Measurements from ENCODE around the gene CD40.
"Not testable (repeated sequence)": the region's sequence is repeated elsewhere in the genome, so short reads cannot be mapped to it uniquely, and the experiment has no call there.

The CD40 gene

DNA sequence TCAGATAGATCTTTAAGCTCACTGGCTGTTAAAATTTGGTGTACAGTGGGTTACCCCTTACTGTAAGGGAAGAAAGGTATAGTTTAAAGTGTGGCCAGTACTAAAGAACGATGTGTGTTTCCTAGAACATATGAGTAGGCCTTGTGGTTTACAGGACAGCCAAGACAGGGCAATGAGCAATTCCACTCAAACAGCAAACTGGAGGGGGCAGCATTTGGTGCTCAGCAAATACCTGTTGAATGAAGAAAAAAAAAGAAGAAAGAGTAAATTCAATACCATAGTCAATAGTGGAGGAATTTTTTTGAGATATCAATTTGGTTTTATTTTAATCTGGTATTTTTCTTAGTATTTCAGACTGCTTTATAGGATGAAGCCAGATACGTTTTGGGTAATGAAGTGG, 24.6 kb upstream of the CD40 start:
- DNase-seq (ENCODE audit: low spot score), result no peak

DNA sequence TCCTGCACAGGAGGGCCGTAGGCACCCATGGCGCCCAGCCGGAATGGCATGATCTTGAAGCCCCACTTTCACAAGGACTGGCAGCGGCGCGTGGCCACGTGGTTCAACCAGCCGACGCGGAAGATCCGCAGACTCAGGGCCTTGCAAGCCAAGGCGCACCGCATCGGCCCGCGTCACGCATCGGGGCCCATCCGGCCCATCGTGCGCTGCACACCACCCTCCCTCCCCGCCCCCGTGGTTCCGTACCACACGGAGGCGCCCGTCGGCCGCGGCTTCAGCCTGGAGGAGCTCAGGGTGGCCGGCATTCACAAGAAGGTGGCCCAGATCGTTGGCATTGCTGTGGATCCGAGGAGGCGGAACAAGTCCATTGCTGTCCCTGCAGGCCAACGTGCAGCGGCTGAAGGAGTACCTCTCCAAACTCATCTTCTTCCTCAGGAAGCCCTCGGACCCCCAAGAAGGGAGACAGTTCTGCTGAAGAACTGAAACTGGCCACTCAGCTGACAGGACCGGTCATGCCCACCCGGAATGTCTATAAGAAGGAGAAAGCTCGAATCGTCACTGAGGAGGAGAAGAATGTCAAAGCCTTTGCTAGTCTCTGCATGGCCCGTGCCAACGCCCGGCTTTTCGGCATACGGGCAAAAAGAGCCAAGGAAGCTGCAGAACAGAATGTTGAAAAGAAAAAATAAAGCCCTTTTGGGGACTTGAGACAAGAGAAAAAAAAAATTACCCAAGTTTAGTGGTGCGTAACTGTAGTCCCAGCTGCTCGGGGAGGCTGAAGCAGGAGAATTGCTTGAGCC, 18.4 kb upstream of the CD40 start:
- DNase-seq (ENCODE audit: low spot score), result peak; percentile 8

DNA sequence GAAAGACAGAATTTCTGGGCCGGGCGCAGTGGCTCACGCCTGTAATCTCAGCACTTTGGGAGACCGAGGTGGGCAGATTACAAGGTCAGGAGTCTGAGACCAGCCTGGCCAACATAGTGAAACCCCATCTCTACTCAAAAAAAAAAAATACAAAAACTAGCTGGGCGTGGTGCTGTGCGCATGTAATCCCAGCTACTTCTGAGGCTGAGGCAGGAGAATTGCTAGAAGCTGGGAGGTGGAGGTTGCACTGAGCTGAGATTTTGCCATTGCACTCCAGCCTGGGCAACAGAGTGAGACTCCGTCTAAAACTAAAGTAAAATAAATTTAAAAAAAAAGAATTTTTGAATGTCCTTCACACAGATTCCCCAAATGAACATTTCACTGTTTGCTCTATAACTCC, 17.7 kb upstream of the CD40 start:
- not testable (repeated sequence) for DNase-seq (ENCODE audit: low spot score)

DNA sequence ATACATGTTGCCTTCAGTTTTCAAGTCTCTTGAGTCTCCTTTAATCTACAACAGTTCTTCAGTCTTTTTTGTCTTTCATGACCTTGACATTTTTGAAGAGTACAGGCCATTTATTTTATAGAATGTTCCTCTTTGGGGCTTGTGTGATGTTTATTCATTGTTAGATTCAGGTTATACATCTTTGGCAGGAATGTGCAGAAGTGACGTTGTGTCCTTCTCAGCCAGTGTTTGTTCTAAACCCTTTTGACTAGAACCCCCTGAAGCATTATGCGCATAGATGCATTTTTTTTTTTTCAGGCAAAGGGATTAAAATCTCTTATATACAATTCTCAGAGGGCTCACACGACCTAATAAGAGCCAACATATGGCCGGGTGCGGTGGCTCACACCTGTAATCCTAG, 17.1 kb upstream of the CD40 start:
- no peak for DNase-seq (ENCODE audit: low spot score)

DNA sequence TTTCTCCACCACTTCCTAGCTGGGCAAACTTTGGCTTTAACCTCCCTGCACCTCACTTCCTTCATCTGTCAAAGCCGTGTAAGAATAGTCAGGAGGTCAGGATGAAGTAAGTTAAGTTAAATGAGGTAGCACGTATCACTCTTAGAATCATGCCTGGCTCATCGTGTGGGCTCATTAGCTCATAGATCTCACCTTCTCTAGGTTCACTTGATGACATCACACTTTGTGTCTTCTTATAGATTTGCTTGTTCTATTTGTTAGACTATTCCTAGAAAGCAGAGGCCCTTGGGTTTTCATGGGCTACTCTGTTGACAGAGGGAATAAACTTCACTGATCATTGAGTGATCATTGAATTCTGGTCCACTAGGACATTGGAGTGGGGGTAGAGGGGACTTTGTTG, 16.2 kb upstream of the CD40 start:
- no peak for DNase-seq (ENCODE audit: low spot score)

DNA sequence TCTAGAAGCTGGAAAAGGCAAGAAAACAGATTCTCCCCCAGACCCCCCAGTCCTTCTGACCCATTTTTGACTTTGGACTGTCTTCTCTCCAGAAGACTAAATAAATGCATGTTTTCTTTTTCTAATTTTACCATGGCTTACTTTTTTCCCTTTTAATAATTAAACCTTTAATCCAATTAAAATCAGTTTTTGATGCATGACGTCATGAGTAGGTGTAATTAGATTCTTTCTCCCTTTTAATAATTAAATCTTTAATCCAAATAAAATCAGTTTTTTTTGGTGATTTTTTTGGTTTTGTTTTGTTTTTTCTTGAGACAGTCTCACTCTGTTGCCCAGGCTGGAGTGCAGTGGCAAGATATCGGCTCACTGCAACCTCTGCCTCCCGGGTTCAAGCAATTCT, 15.2 kb upstream of the CD40 start:
- no peak for DNase-seq (ENCODE audit: low spot score)

DNA sequence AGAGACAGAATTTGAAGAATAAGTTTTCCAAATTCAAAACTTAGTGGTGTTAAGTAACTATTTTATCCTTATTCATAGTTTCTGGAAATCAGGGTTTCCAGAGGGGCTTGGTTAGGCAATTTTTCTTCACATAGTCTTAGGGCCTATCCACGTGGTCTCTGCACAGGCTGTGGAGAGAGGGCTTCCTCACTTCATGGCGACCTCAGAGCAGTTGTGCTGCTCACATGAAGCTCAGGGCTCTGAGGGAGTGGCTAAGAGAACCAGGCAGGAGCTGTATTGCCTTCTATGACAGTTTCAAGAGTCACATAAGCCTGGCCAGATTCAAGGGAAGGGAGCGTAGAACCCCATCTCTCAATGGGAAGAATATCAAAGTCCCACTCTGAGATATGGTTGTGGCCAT, 13.9 kb upstream of the CD40 start:
- DNase-seq (ENCODE audit: low spot score), result no peak

DNA sequence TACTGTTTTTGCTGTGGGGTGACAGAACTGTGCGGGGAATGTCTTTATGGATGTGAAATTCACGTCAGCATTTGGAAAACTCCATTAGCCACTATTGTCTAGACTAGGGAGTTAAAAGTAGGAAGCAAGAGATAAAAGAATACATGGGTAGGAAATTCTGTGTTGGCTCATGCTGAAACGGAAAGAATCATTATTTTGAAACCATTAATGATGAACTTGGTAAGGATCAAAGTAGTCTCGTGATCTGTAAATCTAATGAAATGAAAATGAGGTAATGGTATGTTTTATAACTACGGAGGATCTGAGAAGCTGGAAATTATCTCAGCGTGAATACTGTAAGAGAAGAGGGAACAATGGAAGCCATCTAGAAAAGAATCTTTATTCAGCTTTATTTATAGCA, 11.1 kb upstream of the CD40 start:
- no peak for DNase-seq (ENCODE audit: low spot score)

DNA sequence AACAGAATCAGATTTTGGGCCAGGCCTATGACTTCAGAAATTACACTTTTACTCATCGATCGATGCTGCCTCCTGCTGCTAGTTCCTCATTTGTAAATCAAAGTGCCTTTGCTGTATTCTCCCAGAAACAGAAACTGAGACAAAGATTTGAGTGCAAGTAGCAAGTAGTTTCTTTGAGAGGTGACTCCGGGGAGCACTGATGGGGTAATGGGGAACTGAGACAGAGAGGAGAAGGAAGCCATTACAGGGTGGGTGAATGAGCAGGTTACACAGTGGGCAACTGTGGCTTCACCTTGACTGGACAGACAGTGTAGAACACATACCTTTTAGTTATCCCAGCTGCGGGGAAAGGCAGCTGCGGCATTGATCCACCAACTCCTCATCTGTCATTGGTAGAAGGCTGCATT, 9.7 kb upstream of the CD40 start:
- no peak for DNase-seq (ENCODE audit: low spot score)

DNA sequence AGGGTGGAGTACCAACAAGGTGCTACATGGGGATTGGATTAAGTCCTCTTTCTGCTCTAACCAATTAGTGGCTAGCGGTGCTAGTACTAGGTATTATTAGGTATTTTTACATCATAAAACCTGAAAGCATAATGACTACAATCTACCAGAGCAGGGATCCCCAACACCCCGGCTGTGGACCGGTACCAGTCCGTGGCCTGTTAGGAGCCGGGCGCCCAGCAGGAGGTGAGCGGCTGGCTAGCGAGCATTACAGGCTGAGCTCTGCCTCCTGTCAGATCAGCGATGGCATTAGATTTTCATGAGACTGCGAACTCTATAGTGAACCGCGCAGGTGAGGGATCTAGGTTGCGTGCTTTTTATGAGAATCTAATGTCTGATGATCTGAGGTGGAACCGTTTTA, 9.1 kb upstream of the CD40 start:
- DNase-seq (ENCODE audit: low spot score), result no peak

DNA sequence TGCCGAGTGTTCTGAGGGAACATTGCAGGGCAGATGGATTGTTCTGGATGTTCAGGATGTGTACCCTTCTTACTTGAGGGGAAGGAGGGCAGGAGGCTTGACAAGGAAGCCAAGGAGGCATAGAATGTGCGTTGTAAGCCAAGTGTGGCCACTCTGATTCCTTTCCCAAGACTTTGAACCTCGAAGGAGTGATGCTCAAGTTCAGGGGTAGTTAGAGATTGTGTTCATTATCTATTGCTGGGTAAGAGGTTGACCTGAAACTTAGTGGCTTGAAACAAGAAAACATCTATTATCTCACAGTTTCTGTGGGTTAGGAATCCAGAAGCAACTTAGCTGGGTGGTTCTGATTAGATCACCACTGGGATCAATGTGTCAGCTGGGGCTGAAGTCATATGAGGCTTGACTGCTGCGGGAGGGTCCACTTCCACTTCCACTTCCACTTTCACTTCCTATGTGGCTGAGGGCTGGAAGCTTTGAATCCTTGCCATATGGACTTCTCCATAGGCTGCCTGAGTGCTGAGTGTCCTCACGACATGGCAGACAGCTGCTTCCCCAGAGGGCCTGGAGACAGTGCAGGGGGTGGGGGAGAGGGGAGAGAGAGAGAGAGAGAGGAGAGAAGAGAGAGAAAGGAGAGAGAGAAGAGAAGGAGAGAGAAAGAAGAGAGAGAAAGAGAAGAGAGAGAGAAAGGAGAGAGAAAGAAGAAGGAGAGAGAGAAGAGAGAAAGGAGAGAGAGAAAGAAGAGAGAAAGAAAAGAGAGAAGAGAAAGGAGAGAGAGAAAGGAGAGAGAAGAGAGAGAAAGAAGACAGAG, 6.9 kb upstream of the CD40 start:
- DNase-seq (ENCODE audit: low spot score), result peak; percentile 35

DNA sequence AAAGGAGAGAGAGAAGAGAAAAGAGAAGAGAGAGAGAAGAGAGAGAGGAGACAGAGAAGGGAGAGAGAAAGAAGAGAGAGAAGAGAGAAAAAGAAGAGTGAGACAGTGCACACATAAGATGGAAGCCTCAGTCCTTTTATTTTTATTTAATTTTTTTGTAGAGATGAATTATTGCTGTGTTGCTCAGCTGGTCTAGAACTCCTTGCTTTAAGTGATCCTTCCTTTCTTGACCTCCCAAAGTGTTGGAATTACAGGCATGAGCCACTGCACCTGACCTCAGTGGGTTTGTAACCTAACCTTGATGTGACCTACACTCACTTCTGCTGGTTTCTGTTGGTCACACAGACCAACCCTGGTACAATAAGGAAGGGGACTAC, 6.3 kb upstream of the CD40 start:
- DNase-seq (ENCODE audit: low spot score), result no peak

DNA sequence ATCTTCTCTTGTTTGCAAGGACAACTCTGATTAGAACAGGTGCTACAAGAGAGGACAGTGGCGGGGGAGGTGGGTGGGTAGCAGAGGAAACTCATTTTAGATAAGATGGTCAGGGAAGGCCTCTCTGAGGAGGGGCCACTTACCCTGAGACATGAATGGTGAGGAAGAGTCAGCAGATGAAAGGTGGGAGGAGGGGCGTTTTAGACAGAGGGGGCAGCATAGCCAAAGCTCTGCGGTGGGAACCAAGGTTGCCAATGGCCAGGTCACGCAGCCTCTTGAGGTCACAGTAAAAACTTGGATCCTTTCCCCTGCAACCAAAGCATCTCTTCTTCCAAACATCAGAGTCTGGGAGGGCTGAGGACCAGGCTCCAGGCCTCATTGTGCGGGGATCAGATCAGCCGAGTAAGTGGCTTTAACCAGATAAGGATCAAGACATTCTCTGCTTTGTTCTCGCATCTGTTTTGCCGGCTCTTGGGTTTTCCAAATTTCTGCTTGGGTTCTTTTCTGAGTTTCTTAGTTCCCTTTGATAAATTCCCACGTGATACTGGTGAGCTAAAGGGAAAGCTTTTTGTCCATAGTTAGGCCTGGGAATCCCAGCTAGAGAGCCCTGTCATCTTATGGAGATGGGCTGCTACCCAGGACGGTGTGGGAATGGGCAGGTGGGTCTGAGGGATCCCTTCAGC, 5.5 kb upstream of the CD40 start:
- DNase-seq (ENCODE audit: low spot score), result no peak

DNA sequence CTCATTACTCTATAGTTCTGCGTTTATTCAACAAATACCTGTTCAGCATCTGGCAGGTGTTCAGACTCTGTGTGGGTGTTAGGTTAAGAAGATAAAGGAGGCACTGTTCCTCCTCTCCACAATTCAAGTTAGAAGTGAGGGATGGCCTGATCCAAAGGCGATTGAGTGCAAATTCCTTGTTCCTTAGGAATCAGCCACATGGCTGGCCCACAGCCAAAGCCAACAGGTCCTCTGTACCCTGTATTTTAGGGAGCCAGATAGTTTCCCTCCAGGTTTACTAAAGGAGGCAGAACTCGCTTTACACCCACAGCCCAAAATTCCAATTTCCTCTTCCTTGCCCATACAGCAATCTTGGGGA, 5.0 kb upstream of the CD40 start:
- no peak for DNase-seq (ENCODE audit: low spot score)

DNA sequence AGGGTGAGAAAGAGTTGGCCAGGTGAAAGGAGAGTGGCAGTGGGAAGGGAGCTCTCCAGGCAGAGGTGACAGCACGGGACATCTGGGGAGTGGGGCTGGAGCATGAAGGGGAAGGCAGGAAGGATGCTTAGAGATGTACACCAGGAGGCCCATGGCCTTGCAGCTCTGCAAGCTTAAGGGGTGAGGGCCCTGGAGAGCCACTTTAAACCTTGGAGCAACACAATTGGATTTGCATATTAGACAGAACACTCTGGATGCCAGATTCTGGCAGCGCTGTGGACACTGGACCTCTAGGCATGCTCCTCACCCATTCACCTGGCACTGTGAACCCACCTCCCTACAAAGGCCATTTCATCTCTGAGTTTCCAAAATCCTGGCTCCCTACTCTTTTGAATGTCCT, 3.7 kb upstream of the CD40 start:
- DNase-seq (ENCODE audit: low spot score), result no peak

DNA sequence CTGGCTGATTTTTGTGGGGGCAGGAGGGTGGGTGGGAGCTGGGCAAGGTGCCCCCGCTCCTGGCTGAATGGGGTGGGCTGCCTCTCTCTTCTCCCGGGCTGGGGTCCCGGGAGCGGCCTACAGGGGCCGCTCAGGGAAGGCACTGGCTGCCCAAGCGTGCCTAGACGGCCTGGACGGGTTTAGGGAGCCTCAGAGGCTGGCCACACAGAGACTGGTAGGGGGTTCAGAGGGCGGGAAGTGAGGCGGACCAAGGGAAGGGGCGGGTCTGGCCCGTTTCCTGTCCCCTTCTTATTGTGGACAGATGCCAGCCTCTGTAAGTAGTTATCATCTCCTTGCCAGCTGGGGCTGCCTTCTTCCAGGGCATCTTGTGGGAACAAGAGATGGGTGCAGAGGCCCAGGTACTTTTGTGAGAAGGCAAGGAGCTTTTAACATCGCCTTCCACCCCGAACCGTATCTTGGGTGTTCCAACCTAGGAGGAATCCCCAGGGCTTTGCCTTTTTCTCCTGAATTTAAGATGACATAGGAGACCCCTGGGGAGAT, 437 bp downstream of the CD40 start:
- no peak for DNase-seq (ENCODE audit: low spot score)

DNA sequence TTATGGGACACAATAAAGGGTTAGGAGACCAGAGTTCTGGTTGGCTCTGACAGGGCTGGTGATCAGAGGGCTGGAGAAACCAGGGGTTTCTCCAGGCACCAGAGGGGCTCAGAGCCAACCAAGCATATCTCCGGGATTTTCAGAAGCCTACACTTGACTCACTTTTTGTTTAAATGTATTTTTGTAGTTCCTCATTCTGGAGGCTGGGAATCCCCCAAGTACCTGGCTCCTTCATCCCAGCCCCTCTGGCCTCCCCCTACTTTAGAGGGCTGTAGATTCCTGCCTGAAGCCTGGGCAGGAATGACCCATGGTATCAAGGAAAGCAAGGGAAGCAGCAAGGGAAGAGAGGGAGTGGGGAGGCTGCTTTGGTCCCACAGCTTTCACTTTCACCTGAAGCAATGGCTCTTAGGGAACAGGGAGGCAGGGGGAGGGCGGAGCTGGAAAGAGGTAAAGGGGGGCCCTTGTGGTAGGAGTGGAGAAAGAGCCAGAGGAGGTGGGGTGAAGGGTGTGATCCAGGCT, 973 bp downstream of the CD40 start:
- no peak for DNase-seq (ENCODE audit: low spot score)

DNA sequence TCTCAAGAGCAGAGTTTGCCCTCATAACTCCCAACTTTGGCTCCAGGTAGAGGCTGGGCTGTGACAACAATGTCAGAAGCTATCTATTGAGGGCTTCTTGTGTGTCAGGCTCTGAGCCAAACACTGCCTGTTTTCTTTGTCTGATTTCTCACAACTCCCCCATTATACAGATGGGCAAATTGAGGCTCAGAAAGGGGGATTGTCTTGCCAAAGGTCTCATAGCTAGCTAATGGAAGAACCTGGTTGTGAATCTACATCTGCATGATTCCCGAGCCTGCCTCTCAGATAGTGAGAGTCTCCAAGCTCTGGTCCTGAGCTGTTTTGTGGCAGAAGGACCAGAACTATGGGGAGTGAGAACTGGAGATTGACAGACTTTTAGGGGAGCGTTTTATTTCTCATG, 1.4 kb downstream of the CD40 start:
- DNase-seq (ENCODE audit: low spot score), result no peak

DNA sequence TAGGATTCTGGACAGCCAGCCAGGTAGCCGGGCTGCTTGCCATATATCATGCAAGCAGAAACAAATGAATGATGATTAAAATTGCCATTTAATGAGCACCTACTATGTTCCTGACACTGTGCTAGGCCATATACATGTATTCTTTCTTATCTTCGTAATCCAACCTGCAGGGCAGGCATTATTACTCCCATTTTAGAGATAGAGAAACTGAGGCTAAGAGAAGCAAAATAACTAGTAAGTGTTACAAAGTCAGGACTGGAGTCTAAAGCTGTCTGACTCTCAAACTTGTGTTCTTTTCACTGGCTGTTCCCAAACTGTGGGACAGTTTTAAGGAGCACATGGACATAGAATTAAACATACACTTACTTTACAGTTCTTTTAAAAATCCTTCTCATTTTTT, 2.0 kb downstream of the CD40 start:
- no peak for DNase-seq (ENCODE audit: low spot score)

DNA sequence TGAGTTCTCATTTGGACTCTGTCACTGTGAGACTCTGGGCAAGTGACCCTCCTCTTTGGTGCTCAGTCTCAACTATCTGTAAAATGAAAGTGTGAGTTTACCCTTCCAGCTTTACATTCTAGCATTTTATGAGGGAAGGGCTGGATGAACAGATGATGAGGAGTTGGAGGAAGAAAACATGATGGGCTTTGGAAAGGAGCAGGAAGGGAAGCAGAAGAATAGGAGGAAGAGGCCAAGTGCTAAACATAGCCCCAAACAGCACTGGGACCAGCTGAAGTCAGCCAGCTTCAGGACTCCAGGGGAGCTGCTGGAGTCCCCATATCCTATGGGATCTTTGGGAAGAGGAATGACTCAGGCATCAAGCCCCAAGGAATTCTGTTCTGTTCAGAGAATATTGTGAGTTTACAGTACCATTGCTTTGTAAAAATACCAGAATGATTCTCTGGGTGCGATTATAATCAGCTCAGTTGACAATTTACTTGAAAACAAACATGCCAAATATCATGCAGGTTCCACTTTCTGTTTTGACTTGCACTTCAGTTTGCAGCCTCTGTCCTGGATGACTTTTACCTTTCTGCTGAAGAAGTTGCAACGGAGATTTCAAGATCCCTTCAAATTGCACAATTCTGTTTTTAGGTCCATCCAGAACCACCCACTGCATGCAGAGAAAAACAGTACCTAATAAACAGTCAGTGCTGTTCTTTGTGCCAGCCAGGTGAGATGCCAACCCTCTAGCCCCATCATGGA, 3.2 kb downstream of the CD40 start:
- no peak for DNase-seq (ENCODE audit: low spot score)

DNA sequence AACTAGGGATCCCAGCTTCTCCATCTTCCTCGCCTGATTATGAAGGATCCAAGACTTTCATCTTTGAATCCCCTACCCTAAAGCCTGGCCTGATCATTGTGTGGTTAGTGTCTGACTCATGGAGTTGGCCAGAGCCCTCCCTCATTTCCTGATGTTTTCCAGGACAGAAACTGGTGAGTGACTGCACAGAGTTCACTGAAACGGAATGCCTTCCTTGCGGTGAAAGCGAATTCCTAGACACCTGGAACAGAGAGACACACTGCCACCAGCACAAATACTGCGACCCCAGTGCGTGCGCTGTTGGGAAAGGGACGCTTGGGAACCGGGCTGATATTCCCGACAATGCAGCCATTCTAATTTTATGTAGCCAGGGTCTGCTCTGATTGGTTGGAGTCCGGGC, 4.0 kb downstream of the CD40 start:
- no peak for DNase-seq (ENCODE audit: low spot score)

Measured in putamen (tissue), 1 donor.